ENCODE measurements around the gene BPIFB4.
"Not testable (repeated sequence)": the region's sequence is repeated elsewhere in the genome, so short reads cannot be mapped to it uniquely, and the experiment has no call there.

The BPIFB4 gene

DNA sequence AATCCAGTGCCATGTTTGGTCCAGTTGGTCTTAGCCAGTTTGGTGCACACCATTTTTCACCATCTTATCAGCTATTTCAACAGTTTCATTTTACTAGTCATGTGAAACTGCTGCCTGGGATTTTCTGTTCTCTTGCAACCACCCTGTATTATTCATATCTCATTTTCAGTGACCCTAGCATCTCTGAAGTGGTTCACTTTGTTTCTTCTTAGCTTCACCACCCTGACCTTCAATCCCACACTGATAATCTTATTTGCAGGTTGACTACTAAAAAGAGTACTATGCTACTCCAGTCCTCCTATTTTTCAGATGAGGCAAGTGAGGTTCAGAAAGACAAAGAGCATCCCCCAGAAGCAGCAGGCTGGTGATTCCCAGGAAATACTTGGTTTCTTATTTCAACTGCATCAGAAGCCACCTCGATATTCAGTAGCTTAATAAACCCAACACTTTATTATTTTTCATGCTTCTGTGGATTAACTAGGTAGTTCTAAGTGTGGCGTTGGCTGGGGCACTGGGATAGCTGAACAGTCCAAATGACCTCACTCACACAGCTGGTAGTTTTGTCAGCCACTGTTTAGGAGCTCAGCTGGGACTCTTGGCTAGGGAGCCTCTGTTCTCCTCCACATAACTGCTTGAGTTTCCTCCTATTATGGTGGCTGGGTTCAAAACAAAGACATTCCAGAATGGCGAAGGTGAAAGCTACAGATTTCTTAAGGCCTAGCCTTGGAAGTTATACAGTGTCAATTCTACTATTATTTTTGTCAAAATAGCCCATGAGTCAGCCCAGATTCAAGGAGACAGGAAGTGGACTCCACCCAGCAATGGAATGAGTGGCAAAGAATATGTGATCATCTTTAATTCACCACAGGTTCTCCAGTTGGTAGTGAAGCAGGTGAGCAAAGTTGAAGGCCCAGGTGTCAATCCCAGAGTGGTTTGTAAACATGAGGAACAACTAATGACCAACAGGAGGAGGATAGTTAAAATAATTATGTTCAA, 40.6 kb downstream of the BPIFB4 start:
- DNase-seq (ENCODE audit: low spot score): no peak

DNA sequence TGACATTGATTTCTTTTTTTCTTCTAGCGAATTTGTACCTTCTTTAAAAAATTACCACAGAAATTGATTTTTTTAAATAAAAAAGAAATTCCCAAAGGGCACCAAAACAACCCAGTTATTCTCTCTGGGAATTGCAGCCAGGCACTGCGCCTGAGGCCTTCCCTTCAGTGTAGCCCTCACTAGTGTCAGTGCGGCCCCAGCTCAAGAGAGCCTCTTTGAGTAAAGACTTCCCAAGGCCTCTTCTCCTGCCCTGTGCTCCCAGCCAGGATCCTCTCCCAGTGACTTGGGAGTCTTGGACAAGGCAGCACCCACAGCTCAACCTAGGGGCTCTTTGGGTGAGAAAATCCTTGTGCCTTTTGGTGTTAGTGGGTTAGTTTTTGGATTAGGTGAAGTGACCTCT, 41.5 kb downstream of the BPIFB4 start:
- DNase-seq (ENCODE audit: low spot score): no peak

DNA sequence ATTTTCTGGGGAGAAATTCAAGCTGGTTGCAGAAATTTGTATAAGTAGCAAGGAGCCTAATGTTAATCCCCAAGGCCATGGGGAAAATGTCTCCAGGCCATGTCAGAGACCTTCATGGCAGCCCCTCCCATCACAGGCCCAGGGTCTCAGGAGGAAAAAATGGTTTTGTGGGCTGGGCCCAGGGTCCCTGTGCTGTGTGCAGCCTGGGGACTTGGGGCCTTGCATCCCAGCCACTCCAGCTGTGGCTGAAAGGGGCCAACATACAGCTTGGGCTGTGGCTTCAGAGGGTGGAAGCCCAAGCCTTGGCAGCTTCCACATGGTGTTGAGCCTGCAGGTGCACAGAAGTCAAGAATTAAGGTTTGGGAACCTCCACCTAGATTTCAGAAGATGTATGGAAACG, 42.9 kb downstream of the BPIFB4 start:
- not testable (repeated sequence) for DNase-seq (ENCODE audit: low spot score)

DNA sequence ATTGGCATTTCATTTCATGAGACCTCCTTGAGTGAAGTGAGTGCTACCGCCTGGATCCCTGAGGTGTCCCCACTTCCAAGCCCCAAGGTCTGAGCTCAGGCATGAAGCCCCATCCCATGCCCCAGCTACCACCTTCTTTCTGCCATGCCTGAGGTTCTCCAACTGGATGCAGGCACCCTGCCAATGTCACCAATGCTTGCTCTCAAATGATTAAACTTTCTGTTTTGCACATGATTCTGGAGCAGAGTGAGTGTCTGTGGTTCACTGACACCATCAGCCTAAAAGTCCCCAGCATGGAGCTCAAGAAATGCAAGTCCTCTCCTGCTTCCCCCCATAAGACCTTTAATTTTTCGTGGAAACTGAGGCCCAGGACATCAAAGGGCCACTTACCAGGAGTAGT, 44.8 kb downstream of the BPIFB4 start:
- DNase-seq (ENCODE audit: low spot score): no peak

DNA sequence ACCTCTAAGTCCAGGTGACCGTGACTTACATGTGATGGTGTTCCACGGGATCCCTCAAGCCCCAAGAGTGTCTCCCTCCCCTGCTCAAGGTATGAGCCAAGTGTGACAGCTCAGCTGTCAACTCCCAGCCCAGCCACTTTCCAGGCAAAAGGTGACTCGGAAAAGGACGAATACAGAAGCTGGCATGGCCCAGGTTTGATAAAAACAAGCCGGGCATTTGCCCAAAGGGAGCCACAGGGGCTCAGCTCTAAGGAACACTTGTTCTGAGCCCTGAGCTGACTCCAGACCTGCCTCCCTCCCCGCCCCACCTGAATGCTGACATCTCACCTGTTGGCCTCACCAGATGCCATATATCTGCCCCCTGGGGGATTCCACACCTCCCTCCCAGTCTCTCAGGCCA, 45.6 kb downstream of the BPIFB4 start:
- no peak for DNase-seq (ENCODE audit: low spot score)

DNA sequence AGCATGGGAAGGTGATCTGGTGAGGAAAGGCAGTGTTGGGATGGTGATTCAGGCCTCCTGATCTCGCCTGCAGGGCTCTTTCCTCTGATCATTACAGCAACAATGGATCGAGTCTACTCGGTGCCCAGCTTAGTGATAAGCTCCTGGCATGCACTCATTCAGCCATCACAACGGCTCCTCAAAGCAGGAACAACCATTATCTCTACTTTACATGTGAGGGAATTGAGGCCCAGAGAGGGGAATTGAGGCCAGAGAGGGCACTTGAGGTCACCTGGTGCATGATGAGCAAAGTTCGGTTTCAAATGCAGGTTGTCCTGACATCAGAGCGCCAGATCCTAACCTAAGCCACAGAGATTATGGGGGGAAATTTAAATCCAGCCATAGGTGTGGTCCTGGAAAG, 46.5 kb downstream of the BPIFB4 start:
- DNase-seq (ENCODE audit: low spot score): no peak

DNA sequence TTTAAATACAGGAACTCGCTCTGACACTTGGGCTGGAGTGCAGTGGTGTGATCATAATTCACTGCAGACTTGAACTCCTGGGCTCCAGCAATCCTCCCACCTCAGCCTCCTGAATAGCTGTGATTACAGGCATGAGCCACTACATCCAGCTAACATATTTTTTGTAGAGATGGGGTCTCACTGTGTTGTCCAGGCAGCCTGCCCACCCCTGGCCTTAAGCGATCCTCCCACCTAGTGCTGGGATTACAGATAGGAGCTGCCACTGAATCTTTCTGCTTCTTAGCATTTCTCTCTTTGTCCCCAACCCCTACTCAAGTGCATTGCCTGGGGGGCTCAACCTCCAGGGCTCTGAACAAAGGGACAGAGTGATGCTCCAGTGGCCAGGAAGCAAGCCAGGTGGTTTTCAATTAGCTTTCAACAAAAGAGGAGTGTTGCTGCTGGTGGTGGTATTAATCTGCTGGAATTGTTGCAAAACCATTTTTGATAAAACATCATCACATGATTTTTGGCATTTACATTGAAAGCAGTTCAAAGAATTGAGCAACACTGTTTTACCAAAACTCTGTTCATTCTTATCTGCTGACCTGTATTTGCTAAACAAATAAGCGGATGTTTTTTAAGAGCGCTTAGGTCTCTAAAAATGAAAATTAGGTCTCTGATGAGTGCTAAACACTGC, 48.1 kb downstream of the BPIFB4 start:
- no peak for DNase-seq (ENCODE audit: low spot score)

DNA sequence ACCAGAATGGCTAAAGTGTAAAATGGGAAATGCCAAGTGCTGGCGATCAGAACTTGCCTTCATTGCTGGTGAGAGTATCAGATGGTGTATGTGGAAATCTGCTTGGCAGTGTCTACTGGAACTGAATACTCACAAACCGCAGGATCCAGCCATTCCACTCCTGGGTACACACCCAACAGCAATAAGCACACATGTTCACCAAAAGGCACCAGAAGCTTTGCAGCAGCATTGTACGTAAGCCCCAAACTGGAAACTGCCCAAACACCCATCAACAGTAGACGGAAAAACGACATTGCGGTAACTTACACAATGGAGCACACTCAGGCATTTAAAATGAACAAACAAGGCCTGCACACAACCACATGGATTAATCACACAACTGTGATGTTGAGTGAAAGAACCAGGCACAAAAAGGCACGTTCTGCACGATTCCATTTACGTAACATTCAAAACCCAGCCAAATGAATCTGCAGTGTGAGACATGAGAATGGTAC, 51.2 kb downstream of the BPIFB4 start:
- DNase-seq (ENCODE audit: low spot score): no peak

DNA sequence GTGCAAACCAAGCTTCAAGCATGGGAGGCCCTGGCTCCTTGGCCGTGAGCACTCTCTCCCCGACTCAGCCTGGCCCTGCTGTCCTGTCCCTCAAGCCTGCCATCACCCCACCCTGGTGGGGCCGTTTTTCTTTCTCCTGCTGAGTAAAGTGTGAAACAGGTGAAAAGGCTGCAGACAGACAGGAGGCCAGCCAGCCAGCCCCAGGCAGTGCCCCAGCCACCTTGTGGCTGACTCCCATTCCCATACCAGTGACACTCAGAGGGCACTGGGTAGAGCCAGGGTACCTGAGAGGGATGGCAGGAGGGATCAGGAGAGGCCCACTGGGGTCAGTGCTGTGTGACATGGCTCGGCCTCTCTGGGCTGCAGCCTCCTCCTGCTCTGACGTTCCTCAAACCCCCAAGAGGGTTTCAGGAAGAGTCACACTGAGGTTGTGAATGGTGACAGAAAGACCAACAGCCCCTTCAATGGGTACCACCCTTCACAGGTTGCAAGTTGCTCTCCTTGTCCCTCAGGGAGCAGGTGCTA, 52.6 kb downstream of the BPIFB4 start:
- DNase-seq (ENCODE audit: low spot score): no peak

DNA sequence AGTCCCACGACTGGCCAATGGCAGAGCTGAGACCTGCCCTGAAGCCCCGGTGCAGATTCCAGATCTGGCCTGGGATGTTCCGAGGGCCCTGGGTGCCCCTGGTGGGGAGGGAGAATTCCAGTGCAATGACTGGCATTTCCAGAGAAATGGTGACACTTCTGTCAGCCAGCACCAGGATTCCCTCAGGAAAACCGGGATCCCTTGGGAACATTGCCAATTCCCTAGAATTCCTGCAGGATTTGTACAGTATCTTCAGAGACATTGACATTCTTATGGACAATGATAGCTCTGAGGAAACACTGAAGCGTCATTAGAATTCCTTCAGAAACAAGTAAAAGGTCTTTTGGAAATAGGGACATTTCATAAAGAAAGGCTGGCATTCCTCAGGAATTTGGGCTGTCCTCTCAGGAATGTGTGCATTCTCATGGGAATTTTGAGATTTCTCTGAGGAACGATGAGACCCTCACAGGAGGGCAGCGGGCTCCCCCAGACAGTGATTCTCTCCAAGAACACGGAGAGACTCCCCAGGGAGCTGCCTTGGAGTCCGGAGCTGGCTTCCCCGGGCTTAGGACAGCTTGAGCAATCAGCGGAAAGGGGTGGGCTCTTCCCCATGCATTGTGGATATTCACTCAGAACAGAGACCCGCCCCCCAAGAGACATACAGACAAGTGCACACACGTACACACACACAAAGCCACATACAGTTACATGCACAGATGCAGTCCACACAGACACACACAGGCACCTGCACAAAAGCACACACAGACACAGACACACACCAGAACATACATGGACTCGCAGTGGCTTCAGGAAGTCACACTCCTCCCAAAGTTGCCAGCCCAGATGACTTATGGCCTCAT, 53.3 kb downstream of the BPIFB4 start:
- DNase-seq (ENCODE audit: low spot score): no peak

DNA sequence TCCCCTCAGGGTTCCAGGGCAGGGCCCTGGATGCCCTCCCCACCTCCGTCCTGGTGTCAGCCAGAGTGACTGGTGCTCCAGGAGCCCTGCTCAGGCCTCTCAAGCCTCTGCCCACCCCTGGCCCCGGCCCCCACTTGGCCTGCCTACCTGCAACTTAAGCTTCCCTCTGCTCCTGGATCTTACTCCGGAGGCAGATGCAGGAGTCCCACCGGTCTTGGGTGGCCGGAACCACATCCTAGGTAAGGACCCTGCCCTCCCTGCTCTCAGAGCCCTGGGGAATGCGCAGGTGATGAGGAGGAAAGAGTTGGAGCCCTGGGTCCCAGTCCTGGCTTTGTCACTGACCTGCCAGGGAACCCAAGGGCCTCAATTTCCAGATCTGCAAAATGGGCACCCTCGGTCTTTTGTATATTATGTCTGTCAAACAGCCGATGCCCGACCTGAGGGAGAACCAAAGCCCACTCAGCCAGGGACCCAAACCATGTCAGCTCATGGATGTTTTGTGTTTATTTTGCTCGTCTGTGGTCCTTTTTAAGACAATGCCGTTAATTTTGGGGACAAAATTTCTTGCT, 54.0 kb downstream of the BPIFB4 start:
- no peak for DNase-seq (ENCODE audit: low spot score)

DNA sequence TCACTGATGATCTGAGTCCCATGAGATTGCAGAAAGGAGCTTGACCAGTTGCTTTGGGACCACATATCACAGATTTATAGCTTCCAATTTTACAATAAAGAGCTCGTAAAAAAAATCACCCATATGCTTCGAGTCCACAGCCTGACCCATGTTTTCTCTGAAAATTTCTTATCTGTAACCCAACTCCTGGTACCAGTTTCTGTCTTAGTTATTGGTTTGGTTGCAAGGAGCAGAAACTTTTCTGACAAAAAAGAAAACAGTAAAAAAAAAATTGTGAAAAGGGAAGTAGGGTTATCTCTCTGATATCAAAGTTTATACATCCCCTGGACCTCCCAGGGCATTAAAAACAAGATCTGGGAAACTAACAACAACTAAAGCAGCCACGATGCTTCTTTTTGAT, 57.8 kb downstream of the BPIFB4 start:
- DNase-seq (ENCODE audit: low spot score): no peak

DNA sequence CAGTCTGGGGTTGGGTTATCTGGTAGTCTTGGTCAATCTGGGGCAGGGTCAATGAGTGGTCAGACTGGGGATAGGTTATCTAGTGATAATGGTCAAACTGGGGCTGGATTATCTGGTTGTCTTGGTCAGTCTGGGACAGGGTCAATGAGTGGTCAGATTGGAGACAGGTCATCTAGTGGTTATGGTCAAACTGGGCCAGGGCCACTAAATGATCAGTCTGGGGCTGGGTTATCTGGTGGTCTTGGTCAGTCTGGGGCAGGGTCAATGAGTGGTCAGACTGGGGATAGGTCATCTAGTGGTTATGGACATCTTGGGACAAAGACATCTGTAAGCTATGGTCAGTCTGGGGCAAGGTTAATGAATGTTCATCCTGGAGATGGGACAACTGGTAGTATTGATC, 60.0 kb downstream of the BPIFB4 start:
- DNase-seq (ENCODE audit: low spot score): no peak

DNA sequence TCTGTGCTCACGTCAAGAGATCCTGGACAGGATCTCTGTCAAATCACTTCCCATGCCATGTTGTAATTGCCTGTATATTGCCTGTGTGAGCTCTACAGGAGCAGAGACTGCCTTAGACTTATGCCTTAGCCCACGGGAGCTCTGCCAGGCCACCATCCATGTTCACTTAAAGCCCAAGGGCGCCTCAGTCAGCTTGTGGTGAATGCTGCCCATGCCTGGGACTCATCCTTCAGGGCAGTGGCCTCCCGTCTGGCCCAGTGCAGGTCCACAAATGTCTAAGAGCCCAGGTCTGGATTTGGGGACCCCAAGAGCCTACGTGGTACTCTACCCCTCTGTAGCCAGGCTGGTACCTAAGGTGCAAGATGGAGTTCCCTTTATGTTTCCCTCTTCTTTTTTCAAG, 66.1 kb downstream of the BPIFB4 start:
- no peak for DNase-seq (ENCODE audit: low spot score)

DNA sequence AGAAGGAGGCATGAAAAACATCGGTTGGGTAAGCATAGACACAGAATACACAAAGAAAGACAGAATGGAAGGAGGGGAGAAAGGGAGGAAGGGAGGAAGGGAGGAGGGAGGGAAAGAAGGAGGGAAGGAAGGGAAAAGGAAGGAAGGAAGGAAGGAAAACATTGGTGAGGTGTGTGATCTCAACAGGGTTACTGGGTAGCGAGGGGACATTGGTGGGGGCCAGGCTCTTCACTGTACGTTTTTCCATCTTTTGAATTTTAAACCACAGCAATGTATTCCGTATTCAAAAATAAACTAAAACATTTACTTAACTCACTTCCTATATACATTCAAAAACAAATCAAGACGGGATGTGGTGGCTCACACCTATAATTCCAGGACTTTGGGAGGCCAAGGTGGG, 67.9 kb downstream of the BPIFB4 start:
- no peak for DNase-seq (ENCODE audit: low spot score)

DNA sequence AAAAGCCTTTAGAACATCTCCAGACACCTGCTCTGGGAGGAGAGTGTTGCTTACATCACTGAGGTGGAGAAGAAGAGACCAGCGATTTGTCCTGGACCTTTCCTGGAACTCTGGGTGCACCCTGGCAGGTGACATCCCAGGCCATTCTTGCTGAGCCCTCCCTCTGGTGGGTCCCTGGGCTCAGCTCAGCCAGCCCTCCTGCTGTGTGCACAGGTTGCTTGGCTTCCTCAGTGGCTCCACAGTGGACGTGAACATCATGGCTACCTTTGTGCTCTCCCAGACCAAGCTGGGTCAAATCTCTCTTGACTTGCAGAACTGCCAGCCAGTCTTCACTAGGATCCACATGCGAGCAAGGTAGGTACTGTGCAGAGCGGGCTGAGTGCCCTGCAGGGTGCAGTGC, 68.6 kb downstream of the BPIFB4 start:
- DNase-seq (ENCODE audit: low spot score): no peak

DNA sequence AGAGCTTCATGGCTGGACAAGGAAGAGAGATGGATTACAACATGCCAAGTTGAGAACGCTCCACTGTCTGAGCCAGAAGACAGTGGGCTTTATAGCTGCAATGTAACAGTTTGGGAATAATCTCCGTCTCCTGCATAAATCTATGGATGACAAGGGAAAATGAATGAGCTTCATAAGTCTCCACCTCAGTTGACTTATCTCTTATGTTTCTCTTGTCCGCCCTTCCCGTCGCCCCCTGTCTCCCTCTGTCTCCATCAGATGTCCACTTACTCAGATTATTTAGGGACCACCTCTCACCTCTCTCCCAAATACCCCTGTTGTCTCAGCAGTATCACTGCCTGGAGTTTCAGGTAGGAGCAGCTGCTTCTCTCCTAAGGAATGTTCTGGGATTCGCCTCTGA, 74.8 kb downstream of the BPIFB4 start:
- no peak for DNase-seq (ENCODE audit: low spot score)

DNA sequence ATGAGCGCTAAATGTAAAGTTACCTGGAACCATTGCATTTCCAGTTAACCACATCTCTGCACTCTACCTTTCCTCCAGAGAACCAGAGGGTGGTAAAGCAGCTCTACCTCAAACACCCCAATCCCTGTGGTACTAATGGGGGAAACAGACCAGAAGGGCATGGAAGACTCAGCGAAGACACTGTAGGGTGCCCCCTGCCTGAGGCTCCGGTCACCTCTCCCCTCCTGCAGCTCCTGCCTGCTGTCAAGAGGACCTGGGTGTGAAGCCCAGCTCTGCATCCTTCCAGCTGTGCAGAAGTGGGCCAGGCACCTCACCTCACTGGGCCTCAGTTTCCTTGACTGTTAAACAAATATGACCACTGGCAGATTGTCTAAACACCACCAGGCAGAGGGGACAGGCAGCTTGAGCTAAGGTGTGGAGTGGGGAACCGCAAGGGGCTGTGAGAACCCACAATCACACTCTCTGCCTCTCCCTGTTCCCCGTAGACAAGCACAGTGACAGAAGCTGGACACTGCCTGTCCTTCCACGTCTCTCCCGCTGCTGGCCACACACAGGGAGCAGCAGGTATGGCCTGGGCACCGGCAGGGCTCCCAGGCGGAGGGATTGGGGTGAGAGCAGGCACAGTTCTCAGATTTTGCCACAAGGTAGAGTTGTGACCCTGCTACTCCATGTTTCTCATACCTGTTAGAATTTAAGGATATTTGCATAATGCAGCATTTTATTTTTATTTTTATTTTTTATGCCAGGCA, 79.4 kb downstream of the BPIFB4 start:
- DNase-seq (ENCODE audit: low spot score): no peak

DNA sequence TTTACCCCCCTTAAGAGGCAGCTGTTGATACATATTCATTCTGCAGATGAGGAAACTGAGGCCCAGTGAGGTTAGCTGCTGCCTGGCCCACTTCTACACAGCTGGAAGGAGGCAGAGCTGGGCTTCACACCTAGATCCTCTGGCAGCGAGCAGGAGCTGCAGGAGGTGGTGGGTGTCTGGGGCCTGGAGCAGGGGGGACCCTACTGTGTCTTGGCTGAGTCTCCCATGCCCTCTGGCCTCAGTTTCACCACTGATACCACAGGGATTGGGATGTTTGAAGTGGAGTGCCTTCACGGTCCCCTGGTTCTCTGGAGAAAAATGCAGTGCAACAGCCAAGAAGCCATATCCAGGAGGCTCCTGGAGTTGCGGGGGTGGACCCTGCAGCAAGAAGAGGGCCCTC, 80.3 kb downstream of the BPIFB4 start:
- DNase-seq (ENCODE audit: low spot score): no peak

DNA sequence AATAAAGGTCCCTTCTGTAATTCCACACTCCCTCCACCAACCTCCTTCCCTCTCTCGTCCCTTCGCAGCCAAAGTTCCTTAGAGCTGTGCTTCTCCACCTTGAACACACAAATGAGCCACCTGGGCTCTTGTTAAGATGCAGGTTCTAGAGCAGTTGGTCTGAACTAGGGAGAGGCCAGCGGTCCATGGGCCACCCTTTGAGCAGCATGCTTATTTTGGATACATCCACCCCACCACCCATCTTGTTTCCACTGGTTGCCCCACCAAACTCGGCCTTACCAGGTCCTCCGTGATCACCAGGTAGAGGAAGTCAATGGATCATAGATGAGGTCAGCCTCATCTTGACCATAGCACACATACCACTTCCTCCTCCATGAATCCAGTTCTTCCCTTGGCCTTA, 81.2 kb downstream of the BPIFB4 start:
- no peak for DNase-seq (ENCODE audit: low spot score)

Data from D341Med (cell line).